Measurements from ENCODE around the gene SLC17A8. TPM values are rescaled to one million over a fixed set of nuclear protein-coding genes. Genes with fewer than 3 reads are reported as not detected.
"Not testable (repeated sequence)": the region's sequence is repeated elsewhere in the genome, so short reads cannot be mapped to it uniquely, and the experiment has no call there.

SLC17A8 gene
- polyA plus RNA-seq: 0.08 and 0.22 TPM in 2 replicates
- 0.23 and 0.24 TPM in 2 replicates for polyA minus RNA-seq

DNA sequence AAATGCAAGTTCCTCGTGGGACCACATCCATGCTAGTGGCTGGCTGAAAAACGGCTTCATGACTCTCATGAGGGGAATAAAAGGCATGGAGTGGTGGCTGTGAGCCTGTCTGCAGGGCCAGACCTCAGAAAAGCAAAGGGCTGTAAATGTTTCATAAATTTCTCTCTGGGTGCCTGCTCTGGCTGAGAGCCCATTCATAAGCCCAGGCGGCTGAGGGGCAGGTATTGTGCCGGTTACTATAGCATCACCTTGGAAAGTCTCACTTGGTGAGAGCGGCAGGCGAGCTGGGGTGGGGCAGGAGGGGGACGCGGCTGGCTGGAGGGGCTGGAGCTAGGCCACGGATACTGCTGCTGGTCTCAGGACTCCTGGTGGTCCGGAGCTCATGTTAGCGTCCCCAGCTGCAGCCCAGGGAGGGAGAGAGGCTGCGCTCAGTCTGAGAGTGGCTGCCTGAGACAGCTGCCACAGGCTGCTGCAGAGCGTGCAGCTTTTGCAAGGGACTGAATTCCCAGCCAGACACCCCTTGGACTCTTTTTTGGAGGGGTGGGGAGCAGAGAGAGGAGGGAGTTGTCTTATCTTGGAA, at the start of gene SLC17A8:
SLC17A8 (plus strand) TSS at position 431 of the 580 bp plus-strand sequence. CDS start 318 bp downstream, outside the sequence.
- no peaks in the 10 kb centered on the region for H4K20me1 ChIP-seq (ENCODE audit: insufficient read depth)
- TF ChIP-seq SMC3 (conservative IDR thresholded peaks at IDR 0.05; ENCODE audit: poor library complexity): no peak
- H3K36me3 ChIP-seq (ENCODE audit: insufficient read depth, low read length): no peaks in the 10 kb centered on the region
- H3K9ac ChIP-seq (ENCODE audit: low read length): no peak within 1 kb of the TSS
- H3K4me2 ChIP-seq (ENCODE audit: low read length): no peak within 1 kb of the TSS
- no peaks in the 10 kb centered on the region for H3K9me2 ChIP-seq (ENCODE audit: insufficient read depth, low read length)
- no peaks in the 10 kb centered on the region for H3K27me3 ChIP-seq (ENCODE audit: insufficient read depth, low read depth, low read length)
- no peak within 1 kb of the TSS for H2AFZ ChIP-seq (ENCODE audit: low read depth, low read length)
- H3K79me2 ChIP-seq (replicated peaks; ENCODE audit: insufficient read depth, low read length): no peaks in the 10 kb centered on the region
- no peaks in the 10 kb centered on the region for H3F3A ChIP-seq (ENCODE audit: insufficient read depth, low read length, poor library complexity, severe bottlenecking)
- H3K4me3 ChIP-seq (ENCODE audit: low read length): peak within 1 kb of the TSS; percentile 51
- H3K9me3 ChIP-seq (ENCODE audit: low read length): no peaks in the 10 kb centered on the region
- H3K27ac ChIP-seq (ENCODE audit: low read length): no peak within 1 kb of the TSS

DNA sequence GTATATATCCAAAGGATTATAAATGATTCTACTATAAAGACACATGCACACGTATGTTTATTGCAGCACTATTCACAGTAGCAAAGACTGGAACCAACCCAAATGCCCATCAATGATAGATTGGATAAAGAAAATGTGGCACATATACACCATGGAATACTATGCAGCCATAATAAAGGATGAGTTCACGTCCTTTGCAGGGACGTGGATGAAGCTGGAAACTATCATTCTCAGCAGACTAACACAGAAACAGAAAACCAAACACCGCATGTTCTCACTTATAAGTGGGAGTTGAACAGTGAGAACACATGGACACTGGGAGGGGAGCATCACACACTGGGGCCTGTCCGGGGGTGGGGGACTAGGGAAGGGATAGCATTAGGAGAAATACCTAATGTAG, 48.7 kb upstream of the SLC17A8 start:
- H3K4me3 ChIP-seq (ENCODE audit: low read length); H3K27me3 ChIP-seq (ENCODE audit: insufficient read depth, low read depth, low read length); H3K4me2 ChIP-seq (ENCODE audit: low read length); H4K20me1 ChIP-seq (ENCODE audit: insufficient read depth); H3K9me2 ChIP-seq (ENCODE audit: insufficient read depth, low read length); H2AFZ ChIP-seq (ENCODE audit: low read depth, low read length); H3K9me3 ChIP-seq (ENCODE audit: low read length); H3K79me2 ChIP-seq (replicated peaks; ENCODE audit: insufficient read depth, low read length); H3F3A ChIP-seq (ENCODE audit: insufficient read depth, low read length, poor library complexity, severe bottlenecking); H3K9ac ChIP-seq (ENCODE audit: low read length); H3K27ac ChIP-seq (ENCODE audit: low read length): not testable (repeated sequence)
- peaks cover 25% of the 10 kb centered on the region for H3K36me3 ChIP-seq (ENCODE audit: insufficient read depth, low read length)

DNA sequence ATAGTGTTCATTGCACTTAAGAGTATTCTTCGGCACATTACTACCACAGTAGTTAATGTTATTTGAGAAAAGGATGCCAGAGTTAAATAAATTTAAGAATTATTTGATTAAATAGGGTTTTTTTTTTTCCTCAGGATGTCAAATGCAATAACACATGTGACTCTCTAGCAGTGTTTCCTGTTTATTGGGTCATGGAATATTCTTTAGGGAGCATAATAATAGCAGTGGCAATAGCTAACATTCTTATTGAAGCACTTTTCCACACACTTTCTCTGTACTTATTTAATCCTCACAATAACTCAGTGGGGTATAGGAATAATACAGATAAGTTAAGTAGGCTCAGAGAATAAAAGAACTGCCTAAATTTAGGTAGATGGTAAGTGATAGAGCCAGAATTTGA, 45.6 kb upstream of the SLC17A8 start:
- Histone ChIP-seq H2AFZ (ENCODE audit: low read depth, low read length) (no peak overlapping the region), H3K27ac (ENCODE audit: low read length) (no peak overlapping the region), H3K9me3 (ENCODE audit: low read length) (no peaks in the 10 kb centered on the region), H3K27me3 (ENCODE audit: insufficient read depth, low read depth, low read length) (no peaks in the 10 kb centered on the region), H4K20me1 (ENCODE audit: insufficient read depth) (no peaks in the 10 kb centered on the region), H3K9me2 (ENCODE audit: insufficient read depth, low read length) (no peaks in the 10 kb centered on the region), H3K9ac (ENCODE audit: low read length) (no peak overlapping the region), H3K36me3 (ENCODE audit: insufficient read depth, low read length) (peaks cover 21% of the 10 kb centered on the region), H3F3A (ENCODE audit: insufficient read depth, low read length, poor library complexity, severe bottlenecking) (no peaks in the 10 kb centered on the region), H3K79me2 (replicated peaks; ENCODE audit: insufficient read depth, low read length) (no peaks in the 10 kb centered on the region), H3K4me3 (ENCODE audit: low read length) (no peak overlapping the region), H3K4me2 (ENCODE audit: low read length) (no peak overlapping the region)
- TF ChIP-seq EZH2 (IDR thresholded peaks at IDR 0.05; ENCODE audit: borderline replicate concordance, insufficient read depth, low read length, poor library complexity, severe bottlenecking): no peak
- TF ChIP-seq POLR2AphosphoS5 (IDR thresholded peaks at IDR 0.05): no peak
- no peak for TF ChIP-seq EP300 (conservative IDR thresholded peaks at IDR 0.05; ENCODE audit: poor library complexity, severe bottlenecking)
- TF ChIP-seq, protein P1, sequence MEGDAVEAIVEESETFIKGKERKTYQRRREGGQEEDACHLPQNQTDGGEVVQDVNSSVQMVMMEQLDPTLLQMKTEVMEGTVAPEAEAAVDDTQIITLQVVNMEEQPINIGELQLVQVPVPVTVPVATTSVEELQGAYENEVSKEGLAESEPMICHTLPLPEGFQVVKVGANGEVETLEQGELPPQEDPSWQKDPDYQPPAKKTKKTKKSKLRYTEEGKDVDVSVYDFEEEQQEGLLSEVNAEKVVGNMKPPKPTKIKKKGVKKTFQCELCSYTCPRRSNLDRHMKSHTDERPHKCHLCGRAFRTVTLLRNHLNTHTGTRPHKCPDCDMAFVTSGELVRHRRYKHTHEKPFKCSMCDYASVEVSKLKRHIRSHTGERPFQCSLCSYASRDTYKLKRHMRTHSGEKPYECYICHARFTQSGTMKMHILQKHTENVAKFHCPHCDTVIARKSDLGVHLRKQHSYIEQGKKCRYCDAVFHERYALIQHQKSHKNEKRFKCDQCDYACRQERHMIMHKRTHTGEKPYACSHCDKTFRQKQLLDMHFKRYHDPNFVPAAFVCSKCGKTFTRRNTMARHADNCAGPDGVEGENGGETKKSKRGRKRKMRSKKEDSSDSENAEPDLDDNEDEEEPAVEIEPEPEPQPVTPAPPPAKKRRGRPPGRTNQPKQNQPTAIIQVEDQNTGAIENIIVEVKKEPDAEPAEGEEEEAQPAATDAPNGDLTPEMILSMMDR (IDR thresholded peaks at IDR 0.05; ENCODE audit: poor library complexity, severe bottlenecking): no peak
- TF ChIP-seq RAD21 (conservative IDR thresholded peaks at IDR 0.05): no peak
- TF ChIP-seq MXI1 (conservative IDR thresholded peaks at IDR 0.05; ENCODE audit: poor library complexity, severe bottlenecking): no peak
- no peak for TF ChIP-seq TAF1 (IDR thresholded peaks at IDR 0.05; ENCODE audit: low read depth)
- TF ChIP-seq, protein P2, sequence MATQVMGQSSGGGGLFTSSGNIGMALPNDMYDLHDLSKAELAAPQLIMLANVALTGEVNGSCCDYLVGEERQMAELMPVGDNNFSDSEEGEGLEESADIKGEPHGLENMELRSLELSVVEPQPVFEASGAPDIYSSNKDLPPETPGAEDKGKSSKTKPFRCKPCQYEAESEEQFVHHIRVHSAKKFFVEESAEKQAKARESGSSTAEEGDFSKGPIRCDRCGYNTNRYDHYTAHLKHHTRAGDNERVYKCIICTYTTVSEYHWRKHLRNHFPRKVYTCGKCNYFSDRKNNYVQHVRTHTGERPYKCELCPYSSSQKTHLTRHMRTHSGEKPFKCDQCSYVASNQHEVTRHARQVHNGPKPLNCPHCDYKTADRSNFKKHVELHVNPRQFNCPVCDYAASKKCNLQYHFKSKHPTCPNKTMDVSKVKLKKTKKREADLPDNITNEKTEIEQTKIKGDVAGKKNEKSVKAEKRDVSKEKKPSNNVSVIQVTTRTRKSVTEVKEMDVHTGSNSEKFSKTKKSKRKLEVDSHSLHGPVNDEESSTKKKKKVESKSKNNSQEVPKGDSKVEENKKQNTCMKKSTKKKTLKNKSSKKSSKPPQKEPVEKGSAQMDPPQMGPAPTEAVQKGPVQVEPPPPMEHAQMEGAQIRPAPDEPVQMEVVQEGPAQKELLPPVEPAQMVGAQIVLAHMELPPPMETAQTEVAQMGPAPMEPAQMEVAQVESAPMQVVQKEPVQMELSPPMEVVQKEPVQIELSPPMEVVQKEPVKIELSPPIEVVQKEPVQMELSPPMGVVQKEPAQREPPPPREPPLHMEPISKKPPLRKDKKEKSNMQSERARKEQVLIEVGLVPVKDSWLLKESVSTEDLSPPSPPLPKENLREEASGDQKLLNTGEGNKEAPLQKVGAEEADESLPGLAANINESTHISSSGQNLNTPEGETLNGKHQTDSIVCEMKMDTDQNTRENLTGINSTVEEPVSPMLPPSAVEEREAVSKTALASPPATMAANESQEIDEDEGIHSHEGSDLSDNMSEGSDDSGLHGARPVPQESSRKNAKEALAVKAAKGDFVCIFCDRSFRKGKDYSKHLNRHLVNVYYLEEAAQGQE (IDR thresholded peaks at IDR 0.05; ENCODE audit: borderline replicate concordance): no peak
- no peak for TF ChIP-seq SMC3 (conservative IDR thresholded peaks at IDR 0.05; ENCODE audit: poor library complexity)
